Right hindlimb (tissue), 1 donor: ENCODE results near the gene GLDN.
"Not testable (repeated sequence)": the region's sequence is repeated elsewhere in the genome, so short reads cannot be mapped to it uniquely, and the experiment has no call there.

Experiments
- DNase-seq: peaks from one replicate; pipeline ENCODE4 v3.0.0-alpha.2; 2018

GLDN gene

DNA sequence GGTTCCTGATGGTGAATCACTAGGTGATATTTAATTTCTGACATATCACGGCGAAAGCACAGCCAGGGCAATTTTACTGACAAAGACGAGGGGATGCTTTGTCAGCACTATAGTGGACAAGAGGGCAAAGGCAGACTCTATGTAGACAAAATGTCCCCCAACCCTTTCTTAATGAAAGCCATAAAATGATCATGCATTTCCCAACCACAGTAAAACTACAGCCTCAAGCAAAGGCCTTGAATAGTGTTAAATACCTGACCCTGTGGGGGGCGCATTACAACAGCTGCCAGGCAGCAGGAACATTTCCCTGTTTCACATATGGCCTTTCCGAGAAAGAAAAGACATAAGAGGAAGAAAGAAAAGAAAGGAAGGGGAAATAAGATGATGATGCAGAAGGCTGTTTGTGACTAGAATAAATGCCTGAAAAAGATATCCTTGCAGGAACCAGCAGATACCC, 49.5 kb downstream of the GLDN start:
- DNase-seq, result no peak

GRCh38 chr15:51396921-51397320, 55.5 kb downstream of the GLDN start:
- DNase-seq, result no peak

- DNase-seq, result no peak
Measured at GRCh38 chr15:51398626-51399025, 57.2 kb downstream of the GLDN start.

GRCh38 chr15:51401051-51401780, 59.8 kb downstream of the GLDN start:
- DNase-seq, result no peak

GRCh38 chr15:51401872-51402517, 60.5 kb downstream of the GLDN start:
- DNase-seq, result no peak

- no peak for DNase-seq
Measured at GRCh38 chr15:51403072-51403878, 61.8 kb downstream of the GLDN start.

- no peak for DNase-seq
Measured at GRCh38 chr15:51403946-51404695, 62.7 kb downstream of the GLDN start.

GRCh38 chr15:51405693-51406523, 64.5 kb downstream of the GLDN start:
- no peak for DNase-seq

GRCh38 chr15:51414256-51414860, 72.9 kb downstream of the GLDN start:
- no peak for DNase-seq

- DNase-seq, result no peak
Measured at GRCh38 chr15:51416129-51416528, 74.7 kb downstream of the GLDN start.

DNA sequence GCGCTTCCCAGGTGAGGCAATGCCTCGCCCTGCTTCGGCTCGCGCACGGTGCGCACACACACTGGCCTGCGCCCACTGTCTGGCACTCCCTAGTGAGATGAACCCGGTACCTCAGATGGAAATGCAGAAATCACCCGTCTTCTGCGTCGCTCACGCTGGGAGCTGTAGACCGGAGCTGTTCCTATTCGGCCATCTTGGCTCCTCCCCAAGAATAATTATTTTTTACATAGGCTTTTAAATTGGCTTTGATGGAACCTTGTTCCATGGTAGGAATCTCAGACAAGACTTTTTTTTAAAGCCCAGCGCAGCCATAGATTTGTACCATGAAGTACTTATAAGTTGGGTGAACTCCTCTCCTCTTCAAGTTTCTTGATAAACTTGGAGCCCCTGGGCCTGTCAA, 81.6 kb downstream of the GLDN start:
- not testable (repeated sequence) for DNase-seq

- no peak for DNase-seq
Measured at GRCh38 chr15:51424780-51425179, 83.3 kb downstream of the GLDN start.

DNA sequence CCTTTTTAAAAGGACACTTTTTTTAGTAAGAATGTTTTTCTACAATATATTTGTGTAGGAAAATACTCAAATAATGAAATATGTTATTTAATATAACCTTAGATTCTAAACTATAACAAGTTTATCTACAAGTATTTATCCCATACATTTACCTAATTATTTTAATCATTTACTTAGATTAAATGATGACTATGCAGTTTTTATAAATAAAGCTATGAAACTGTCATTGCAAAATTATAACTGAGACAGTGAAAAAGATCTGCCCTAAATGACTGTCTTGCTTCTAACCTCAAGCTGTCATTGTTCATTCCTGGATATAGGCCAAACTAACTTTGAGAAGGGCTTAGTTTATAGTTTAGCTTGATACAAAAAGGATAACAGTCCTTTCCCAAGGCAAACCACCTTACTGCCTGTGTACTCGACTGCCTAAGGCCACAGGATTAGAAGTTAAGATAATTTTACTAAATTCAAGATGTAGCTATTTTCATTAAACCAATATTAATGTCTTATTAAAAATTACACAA, 84.1 kb downstream of the GLDN start:
- DNase-seq, result no peak

DNA sequence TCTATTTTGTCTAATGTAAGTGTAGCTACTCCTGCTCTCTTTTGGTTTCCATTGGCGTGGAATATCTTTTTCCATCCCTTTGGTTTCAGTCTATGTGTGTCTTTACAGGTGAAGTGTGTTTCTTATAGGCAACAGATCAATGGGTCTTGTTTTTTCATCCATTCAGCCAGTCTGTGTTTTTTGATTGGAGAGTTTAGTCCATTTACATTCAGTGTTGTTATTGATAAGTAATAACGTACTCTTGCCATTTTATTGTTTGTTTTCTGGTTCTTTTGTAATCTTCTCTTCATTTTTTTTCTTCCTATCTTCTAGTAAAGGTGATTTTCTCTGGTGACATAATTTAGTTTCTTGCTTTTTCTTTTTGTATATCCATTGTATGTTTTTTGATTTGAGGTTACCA, 97.1 kb downstream of the GLDN start:
- DNase-seq, result no peak

DNA sequence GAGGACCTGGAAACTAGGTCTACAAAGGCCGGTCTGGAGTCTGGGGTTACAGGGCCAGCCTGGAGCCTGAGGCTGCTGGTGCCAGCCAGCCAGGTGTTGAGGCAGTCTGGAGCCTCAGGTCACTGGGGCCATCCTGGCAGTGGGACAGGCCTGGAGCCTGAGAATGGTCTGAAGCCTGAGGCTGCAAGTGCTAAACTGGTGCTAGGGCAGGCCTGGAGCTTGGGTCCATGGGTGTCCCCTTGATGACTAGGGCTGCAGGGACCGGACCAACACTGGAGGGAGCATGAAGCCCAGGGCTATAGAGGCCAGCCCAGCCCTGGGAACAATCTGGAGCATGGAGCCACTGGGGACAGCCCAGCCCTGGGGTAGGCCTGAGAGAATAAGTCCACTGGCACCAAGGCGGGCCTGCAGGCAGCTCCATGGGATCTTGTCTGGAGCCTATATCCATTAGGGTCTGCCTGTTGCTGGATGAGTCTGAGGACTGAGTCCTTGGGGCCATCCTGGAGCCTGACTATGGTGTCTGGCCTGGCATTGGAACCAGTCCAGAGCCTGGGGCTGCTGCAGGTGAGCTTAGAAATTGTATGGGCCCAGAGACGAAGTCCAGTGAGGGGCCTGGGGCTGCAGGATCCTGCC, 101.9 kb downstream of the GLDN start:
- DNase-seq, result no peak

- no peak for DNase-seq
Measured at GRCh38 chr15:51444112-51444511, 102.7 kb downstream of the GLDN start.

- no peak for DNase-seq
Measured at GRCh38 chr15:51444807-51445206, 103.4 kb downstream of the GLDN start.

- not testable (repeated sequence) for DNase-seq
Measured at GRCh38 chr15:51446029-51446744, 104.7 kb downstream of the GLDN start.

DNA sequence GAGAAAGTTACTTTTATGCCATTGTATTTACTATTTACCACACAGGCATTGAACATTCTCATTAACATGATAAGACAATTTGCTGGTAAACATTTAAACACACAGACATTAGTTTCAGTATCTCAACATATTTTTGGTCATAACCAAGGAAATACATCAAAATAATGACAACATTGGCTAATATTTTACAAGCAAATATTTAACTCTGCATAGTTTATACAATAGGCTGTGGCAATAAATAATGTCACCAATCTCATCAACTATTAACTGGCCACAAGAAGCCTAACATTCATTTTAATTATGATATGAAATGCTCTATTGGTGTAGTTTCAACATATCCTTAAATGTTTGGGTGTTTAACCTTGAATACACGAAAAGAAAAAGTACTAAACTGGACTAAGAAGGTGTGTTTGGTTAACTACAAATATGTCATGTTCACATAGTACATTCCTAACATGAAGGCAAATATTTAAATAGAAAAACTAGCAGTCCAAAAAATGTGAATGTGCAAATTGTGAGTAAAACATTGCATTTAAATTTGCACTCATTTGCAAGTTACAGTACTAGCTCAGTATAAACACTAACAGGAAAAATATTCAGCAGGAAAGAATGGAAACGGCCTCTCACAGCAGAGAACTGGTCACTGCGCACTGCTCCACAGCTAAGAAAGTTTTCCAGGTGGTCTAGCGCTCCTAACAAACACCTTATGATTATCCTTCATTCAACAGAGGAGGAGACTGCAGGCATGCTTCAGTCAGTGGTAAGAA, 106.6 kb downstream of the GLDN start:
- DNase-seq, result no peak
